ENCODE measurements around the gene NPY. TPM values are rescaled to one million over a fixed set of nuclear protein-coding genes. Genes with fewer than 3 reads are reported as not detected.

Gene NPY
- total and polyA plus RNA-seq, 2 donors (not counting 1 experiment from before 2014, with no cell fraction given) = not detected

GRCh38 chr7:24271938-24272337, 12.1 kb upstream of the NPY start:
- TF ChIP-seq CTCF (conservative IDR thresholded peaks at IDR 0.05 in 1 of 2, IDR thresholded peaks at IDR 0.05 in 1 of 2; ENCODE audit: low read depth in 1 of 2, low read length in 2 of 2) = no peak
- TF ChIP-seq EZH2 (IDR thresholded peaks at IDR 0.05; ENCODE audit: low read length, missing control alignments) = no peak

GRCh38 chr7:24279512-24279911, 4.5 kb upstream of the NPY start:
- Histone ChIP-seq H4K20me1 (ENCODE audit: control insufficient read depth, extremely low read depth, insufficient read depth, low read length) (no peaks in the 10 kb centered on the region), H3K4me2 (ENCODE audit: extremely low read depth, insufficient read depth, low read length) (no peak overlapping the region), H2AFZ (ENCODE audit: low read length) (no peak overlapping the region), H3K27ac (ENCODE audit: insufficient read depth, low read length) (no peak overlapping the region), H3K27me3 (ENCODE audit: control insufficient read depth, insufficient read depth, low read length) (no peaks in the 10 kb centered on the region), H3K4me1 (ENCODE audit: control insufficient read depth, extremely low read depth, insufficient read depth, low read length) (no peaks in the 10 kb centered on the region), H3K36me3 (ENCODE audit: control insufficient read depth, insufficient read depth, low read length) (no peaks in the 10 kb centered on the region), H3K9ac (ENCODE audit: insufficient read depth, low read length) (no peak overlapping the region), H3K4me3 (replicated peaks in 1 of 4; ENCODE audit: control extremely low read depth in 1 of 4, insufficient read depth in 1 of 4, low read depth in 3 of 4, low read length in 4 of 4) (no peak overlapping the region), H3K79me2 (ENCODE audit: control insufficient read depth, insufficient read depth, low read length) (no peaks in the 10 kb centered on the region), H3K9me3 (ENCODE audit: control insufficient read depth, insufficient read depth, low read depth, low read length) (no peaks in the 10 kb centered on the region)
- TF ChIP-seq EZH2 (IDR thresholded peaks at IDR 0.05; ENCODE audit: low read length, missing control alignments) = no peak
- TF ChIP-seq CTCF (conservative IDR thresholded peaks at IDR 0.05 in 1 of 2, IDR thresholded peaks at IDR 0.05 in 1 of 2; ENCODE audit: low read depth in 1 of 2, low read length in 2 of 2) = no peak
- no peak for DNase-seq (ENCODE audit: low read depth in 2 of 2)

More at GRCh38 chr7:24271938-24272337, 12.1 kb upstream of the NPY start:
- Histone ChIP-seq H3K36me3 (ENCODE audit: control insufficient read depth, insufficient read depth, low read length) (no peaks in the 10 kb centered on the region), H3K9me3 (ENCODE audit: control insufficient read depth, insufficient read depth, low read depth, low read length) (no peaks in the 10 kb centered on the region), H3K4me2 (ENCODE audit: extremely low read depth, insufficient read depth, low read length) (no peak overlapping the region), H2AFZ (ENCODE audit: low read length) (no peak overlapping the region), H3K27me3 (ENCODE audit: control insufficient read depth, insufficient read depth, low read length) (no peaks in the 10 kb centered on the region), H3K4me1 (ENCODE audit: control insufficient read depth, extremely low read depth, insufficient read depth, low read length) (no peaks in the 10 kb centered on the region), H3K79me2 (ENCODE audit: control insufficient read depth, insufficient read depth, low read length) (no peaks in the 10 kb centered on the region), H3K9ac (ENCODE audit: insufficient read depth, low read length) (no peak overlapping the region), H3K27ac (ENCODE audit: insufficient read depth, low read length) (no peak overlapping the region), H4K20me1 (ENCODE audit: control insufficient read depth, extremely low read depth, insufficient read depth, low read length) (no peaks in the 10 kb centered on the region), H3K4me3 (replicated peaks in 1 of 4; ENCODE audit: control extremely low read depth in 1 of 4, insufficient read depth in 1 of 4, low read depth in 3 of 4, low read length in 4 of 4) (no peak overlapping the region)
- DNase-seq (ENCODE audit: low read depth in 2 of 2) = no peak

GRCh38 chr7:24283554-24283896, 465 bp upstream of the NPY start:
- H4K20me1 ChIP-seq (ENCODE audit: control insufficient read depth, extremely low read depth, insufficient read depth, low read length) = no peaks in the 10 kb centered on the region
- no peaks in the 10 kb centered on the region for H3K36me3 ChIP-seq (ENCODE audit: control insufficient read depth, insufficient read depth, low read length)
- H3K9me3 ChIP-seq (ENCODE audit: control insufficient read depth, insufficient read depth, low read depth, low read length) = no peaks in the 10 kb centered on the region
- no peak overlapping the region for H3K4me3 ChIP-seq (replicated peaks in 1 of 4; ENCODE audit: control extremely low read depth in 1 of 4, insufficient read depth in 1 of 4, low read depth in 3 of 4, low read length in 4 of 4)
- no peak overlapping the region for H3K27ac ChIP-seq (ENCODE audit: insufficient read depth, low read length)
- H3K9ac ChIP-seq (ENCODE audit: insufficient read depth, low read length) = no peak overlapping the region
- TF ChIP-seq CTCF (conservative IDR thresholded peaks at IDR 0.05 in 1 of 2, IDR thresholded peaks at IDR 0.05 in 1 of 2; ENCODE audit: low read depth in 1 of 2, low read length in 2 of 2) (no peak), EZH2 (IDR thresholded peaks at IDR 0.05; ENCODE audit: low read length, missing control alignments) (no peak)
- peaks cover 6% of the 10 kb centered on the region for H3K27me3 ChIP-seq (ENCODE audit: control insufficient read depth, insufficient read depth, low read length)
- H2AFZ ChIP-seq (ENCODE audit: low read length) = no peak overlapping the region
- peak; percentile 3 to 10 for DNase-seq (ENCODE audit: low read depth in 2 of 2)
- H3K79me2 ChIP-seq (ENCODE audit: control insufficient read depth, insufficient read depth, low read length) = no peaks in the 10 kb centered on the region
- no peak overlapping the region for H3K4me2 ChIP-seq (ENCODE audit: extremely low read depth, insufficient read depth, low read length)
- no peaks in the 10 kb centered on the region for H3K4me1 ChIP-seq (ENCODE audit: control insufficient read depth, extremely low read depth, insufficient read depth, low read length)

Measured in fibroblast of lung (primary cell).